Putamen (tissue), 1 donor: ENCODE results near the gene TBRG4.

Source experiments
- DNase-seq: peaks from one replicate; pipeline ENCODE4 v3.0.0-alpha.2; 2016; ENCODE audit warnings: low spot score

TBRG4 gene

DNA sequence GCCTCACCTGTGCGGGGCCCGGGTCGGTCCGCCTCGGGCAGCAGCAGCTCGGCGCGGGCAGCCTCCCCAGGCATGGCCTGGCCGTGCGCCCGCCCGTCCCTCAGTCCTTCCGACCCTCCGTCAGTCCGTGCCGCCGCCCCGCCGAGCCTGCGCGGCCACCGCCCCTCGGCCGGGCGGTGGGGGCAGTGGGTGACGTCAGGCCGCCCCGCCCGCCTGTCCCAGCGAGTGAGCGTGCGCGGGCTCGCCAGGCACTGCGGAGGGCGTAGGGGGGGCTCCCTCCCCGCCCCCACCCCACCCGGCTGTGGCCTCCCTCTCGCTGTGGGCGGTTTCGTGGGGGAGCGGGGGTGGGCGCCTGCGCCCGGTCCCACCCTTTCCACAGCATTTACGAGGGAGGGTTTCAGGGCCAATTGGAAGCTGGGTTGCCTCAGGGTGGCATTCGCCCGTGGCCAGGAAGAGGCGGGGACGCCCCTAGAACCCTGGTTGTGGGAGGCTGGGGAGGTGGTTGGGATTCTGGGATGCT lies 22.6 kb downstream of the TBRG4 start, which contains the start of gene NACAD:
TSS of gene NACAD (minus strand) at position 149 of the 520 bp plus-strand sequence. CDS start at position 74, 75 bp downstream.
- peak; percentile 96 for DNase-seq

DNA sequence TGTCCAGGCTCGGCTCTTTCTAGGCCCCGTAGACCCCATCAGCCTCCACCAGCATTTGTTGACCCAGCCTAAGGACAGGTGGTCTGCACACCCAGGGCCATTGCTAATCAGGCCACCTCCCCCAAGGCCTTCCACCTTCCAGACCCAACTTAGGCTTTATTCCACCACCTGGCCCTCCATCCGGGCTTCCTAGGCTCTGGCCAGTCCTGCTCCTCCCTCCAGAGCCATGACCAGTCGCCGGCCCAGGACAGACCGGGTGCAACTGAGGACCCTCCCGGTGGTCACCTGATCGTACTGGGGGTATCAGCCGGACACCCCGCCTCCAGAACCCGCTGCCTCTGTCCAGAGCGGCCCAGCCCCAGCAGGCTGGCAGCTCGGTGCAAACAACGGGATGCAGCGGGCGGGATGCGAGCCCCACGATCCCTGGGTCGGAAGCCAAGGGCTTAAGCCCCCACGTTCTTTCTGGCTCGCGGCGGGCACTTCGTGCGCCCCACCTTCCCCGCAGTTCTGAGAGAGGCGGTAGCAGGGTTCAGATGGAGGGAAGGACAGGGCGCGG lies 23.3 kb downstream of the TBRG4 start:
- DNase-seq, result no peak

DNA sequence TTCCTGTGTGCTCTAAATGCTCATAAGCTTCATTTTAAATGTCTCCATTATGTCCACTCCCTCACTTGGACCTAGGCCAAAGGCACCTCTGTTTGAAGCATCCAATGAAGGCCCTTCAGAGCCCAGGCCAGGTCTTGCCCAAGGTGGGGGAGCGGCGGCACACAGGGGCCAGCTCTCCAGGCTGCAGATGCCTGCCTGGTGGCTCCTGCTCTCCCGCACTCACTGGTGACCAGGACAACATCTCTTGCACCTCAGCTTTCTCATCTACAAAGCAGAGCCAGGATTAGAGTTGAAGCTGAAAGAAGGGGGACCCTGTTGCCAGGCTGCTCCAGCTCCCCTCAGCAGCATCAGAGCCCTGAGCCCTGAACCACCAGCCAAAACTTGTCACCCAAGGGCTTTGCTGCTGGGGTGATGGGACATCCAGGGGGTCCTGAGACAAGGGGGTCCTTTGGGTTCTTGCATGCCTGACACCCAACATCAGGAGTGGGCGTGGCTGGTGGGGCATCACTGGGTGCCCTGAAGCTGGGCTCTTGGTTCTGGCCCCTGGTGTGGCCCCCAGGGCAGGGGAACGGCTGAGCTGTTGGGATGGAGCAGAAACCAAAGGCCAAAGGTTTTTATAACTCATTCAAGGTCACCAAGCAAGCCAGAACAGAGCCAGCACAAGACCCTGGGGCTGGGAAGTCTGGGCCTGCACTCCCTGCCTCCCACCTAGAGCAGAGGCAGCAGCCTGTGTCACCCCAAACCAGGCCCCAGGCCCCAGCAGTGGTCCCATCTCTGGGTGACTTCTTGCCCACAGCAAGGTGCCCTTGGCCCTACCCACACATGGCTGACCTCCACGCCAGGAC lies 24.0 kb downstream of the TBRG4 start:
- no peak for DNase-seq

DNA sequence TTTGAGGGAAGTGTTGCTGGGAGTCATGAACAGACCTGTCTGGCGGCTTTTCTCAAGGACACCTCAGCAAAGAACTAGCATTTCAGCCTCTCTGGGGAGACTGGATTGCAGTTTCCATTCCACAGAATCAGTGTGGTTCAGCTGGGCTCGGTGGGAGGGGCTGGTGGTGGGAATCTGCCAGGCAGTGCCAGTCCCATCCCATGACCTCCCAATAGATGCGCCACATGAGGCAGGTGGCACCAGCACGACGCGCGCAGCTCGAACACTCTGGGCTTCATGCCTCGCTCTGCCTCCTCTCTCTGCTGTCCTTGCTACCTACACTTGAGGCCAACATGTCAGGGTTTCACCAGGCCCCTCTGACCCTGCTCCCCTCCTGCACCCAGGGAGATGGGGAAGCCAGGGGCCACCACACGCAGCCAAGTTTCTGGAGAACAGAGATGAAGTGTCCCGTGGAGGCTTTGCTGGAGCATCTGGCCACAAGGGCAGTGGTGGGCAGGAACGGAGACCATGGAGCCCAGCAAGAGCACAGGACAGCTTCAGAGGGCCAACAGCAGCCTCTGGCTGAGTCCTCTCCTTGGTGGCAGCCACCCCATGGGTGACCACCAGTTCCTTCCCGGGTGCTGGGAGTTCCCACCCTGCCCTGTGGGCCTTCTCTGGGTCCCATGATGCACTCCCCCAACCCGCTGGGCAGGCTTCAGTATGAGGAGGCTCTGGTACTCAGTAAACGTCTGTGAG lies 25.0 kb downstream of the TBRG4 start:
- DNase-seq, result peak; percentile 83

DNA sequence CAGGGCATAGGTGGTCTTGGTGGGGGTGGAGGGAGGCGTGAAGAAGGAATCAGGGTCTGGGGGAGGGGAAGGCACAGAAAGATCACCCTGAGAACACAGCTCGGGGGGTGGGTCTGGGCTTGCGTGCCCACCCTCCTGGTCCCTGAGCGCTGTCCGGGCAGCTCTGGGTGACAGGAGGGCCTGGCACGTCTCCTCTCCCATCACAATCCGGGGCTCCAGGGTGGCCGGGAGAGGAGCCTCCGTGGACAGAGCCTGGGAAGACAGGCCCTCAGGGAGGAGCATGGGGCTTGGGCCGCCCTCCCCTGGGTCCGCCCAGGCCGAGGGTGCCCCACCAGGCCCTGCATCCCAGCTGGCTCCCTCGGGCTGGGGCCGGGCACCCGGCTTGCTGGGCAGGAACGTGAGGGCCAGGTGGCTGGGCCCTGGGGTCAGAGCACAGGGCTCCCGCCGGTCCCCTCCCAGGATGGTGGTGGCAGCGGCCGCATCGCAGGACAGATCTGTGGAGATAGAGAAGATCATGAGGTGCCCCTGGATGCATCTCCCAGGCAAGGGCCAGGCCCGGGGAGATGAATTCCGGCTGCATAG lies 25.8 kb downstream of the TBRG4 start:
- DNase-seq, result no peak

DNA sequence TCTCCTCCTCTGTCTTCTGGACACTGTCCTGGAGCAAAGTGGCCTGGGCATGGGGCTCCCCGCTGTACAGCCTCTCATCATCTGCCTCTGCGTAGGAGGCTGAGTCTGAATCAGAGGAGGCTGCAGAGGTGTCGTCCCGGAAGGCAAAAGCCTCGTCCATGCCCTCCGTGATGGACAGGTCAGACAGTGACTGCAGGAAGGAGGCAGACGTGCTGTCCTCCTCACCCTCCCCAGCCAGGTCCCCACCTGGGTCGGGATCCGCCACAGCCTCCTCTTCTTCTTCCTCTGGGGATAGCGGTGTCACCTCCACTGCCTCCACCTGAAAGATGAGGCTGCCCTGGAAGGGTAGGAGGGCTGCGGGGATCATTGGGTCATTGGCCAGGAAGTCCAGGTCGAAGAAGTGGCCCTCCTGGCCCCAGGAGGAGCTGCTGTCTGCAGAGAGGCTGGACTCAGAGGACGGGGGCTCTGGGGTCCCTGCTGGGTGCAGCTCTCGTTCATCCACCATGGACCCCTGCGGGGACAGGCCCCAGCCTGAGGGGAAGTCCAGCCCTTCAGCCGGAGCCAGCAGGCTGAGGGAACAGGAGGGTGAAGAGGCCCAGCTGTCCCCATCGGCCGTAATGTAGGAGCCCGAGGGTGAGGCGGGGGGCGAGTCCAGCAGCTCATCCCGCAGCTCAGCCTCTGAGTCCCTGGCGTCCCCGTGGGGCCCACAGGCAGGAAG lies 26.4 kb downstream of the TBRG4 start:
- DNase-seq, result no peak

DNA sequence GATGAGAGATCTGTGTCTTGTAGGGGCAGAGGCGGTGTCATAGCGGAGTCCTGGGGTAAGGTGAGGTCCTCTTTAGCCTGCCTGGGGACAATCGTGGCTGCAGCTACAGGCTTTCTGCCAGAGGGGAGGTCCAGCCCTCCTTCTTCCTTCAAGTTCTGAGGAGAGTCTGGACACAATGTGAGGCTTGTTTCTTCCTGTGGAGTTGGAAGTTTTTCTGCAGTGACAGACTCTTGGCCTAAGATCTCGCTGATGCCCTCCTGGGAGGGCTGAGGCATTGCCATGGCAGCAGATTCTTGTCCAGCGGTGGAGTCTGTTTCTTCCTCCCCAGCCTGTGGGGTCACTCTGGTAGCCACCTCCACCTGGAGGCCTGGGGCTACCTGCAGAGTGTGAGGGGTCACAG lies 27.2 kb downstream of the TBRG4 start:
- no peak for DNase-seq

DNA sequence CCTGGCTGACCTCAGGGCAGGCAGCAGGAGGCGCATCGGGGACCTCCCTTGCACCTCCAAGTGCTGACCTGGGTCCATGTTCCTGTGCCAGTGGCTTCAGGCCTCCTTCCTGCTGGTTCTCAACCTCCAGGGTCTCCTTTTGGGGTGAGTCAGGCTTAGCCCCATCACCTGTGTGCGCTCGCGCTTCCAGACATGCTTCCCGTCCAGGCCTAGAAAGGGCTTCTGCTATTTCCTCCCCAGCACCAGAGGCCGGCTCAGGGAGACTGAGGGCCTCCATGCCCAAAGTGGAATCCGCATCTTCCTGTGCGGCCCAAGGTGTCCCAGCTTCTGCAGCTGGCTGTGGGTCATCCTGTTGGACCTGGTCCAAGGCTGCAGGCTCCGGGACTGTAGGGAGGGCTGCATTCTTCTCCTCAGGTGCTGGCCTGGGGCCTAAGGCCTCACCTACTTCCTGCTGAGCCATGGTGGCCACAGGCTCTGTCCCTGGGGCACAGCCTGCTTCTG lies 28.6 kb downstream of the TBRG4 start:
- no peak for DNase-seq

DNA sequence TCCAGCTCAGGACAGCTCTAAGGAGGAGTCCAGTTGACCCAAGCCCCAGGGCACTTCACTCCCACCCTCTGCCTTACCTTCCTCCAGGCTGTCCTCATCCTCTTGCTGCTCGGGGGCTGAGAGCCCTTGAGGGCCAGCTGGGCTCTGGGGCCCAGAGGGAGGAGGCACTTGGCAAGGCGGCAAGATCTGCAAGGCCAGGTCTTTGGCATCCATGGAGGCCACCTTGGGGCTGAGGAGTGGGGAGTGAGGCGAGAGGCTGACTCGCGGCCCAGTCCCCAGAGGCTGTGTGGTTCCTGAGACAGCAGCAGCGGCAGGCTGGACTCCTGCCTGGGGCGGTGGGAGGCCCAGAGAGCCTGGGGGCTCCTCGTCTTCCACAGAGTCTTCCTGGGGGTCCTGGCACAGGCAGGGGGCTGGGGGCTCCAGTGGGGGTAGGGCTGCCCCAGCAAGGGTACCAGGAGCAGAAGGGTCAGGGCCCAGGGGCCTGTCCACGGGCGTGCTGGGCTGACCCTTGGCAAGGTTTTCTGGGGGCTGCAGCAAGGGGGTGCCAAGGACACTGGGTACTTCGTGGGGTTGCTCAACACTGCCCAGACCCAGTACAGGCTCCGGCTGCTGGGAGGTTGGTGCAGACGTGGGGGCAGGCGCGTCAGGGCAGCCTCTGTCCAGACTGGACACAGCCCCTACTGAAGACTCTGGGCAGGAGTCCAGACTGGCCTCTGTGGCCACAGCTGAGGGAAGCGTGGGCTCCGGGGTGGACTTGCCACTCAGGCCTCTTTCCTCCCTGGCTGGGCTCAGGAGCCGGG lies 29.3 kb downstream of the TBRG4 start:
- peak; percentile 83 for DNase-seq

DNA sequence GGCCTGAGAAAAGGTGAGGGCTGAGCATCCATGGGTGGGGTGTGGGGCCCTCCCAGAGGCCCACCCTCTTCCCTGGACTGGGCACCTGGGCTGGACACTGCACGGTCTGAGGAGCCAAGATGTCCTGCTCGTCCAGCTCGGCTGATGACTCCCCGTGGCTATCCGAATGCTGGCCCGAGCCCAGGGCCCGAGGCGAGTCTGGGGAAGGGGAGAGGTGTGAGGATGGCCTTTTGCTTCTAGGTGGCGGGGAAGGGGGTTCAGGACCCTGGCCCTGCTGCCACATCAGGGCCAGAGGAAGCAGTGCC lies 29.9 kb downstream of the TBRG4 start:
- DNase-seq, result no peak

DNA sequence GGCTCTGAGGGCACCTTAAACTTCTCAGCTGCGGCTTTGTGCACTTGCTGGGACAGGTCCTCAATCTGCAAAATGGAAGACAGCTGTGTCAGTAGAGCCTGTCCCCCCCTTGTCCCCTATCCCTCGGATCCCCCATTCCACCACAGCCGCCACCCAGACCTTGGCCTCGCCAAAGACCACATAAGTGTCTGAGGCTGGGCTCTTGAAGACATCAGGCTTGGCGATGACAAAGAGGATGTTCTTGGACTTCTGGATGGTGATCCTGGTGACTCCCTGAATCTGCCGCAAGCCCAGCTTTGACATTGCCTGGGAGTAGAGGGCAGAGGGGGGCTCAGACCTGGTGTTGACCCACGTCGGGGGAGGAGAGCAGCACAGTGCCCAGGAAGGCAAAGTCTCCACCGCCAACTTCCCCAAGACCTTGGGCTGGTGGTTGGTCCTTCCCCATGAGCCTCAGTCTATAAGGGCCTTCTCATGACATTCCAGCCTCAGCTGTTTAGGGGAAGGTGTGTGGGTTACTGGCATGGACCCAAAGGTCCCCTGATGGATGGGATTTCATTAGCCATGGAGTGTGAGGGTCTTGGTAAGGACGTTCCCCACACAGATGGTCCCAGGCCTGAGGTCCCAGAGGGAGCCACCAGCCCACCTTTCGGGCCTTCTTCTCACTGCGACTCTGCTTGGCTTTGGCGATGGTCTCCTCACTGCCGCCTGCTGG lies 30.4 kb downstream of the TBRG4 start:
- no peak for DNase-seq

DNA sequence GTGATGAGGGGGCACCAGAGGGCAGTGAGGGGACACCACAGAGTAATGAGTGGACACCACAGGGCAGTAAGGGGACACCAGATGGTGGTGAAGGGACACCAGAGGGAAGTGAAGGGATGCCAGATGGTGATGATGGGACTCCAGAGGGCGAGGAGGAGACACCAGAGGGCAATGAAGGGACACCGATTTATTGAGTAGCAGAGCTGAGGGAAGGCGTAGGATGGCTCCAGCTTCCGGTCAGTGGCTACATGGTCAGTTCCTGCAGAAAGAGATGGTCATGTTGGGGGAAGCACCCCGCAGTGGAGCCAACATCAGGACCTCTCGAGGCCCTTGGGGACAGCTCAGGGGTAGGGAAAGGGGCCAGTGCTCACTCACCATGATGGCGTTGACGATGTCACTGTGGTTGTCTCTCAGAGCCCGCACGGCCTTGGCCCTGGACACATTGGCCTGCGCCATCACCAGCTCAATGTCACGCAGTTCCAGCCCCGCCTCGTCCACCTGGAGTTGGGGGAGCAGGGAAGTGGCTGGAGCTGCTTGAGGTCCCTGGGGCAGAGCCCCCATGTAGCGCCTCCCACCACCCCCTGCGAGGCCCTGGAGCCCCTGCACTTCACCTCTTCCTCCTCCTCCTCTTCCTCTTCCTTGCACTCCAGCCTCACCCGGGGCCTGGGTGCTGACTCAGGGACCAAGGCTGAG lies 31.1 kb downstream of the TBRG4 start:
- no peak for DNase-seq

DNA sequence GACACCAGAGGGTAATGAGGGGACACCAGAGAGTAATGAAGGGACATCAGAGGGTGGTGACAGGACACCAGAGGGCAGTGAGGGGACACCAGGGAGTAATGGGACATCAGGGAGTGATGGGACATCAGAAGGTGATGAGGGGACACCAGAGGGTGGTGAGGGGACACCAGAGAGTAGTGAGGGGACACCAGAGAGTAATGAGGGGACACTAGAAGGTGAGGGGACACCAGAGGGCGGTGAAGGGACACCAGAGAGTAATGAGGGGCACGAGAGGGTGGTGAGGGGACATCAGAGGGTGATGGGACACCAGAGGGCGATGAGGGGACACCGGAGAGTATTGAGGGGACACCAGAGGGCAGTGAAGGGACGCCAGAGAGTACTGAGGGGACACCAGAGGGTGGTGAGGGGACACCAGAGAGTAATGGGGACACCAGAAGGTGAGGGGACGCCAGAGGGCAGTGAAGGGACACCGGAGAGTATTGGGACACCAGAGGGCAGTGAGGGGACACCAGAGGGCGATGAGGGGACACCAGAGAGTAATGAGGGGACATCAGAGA lies 33.3 kb downstream of the TBRG4 start:
- DNase-seq, result no peak

DNA sequence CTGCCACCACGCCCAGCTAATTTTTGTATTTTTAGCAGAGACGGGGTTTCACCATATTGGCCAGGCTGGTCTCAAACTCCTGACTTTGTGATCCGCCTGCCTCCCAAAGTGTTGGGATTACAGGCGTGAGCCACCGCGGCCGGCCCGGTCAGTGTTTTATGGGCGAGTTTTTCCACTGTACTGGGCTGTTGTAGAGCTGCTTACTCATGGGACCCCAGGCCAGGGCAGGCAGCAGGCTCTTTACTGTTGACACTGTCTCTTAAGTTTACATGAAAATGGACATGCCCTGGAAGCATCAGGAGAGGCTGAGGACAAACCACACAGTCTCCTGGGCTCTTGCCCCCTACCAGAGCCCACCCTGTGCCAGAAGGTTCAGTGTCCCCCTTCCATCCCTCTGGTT lies 33.9 kb downstream of the TBRG4 start:
- no peak for DNase-seq

DNA sequence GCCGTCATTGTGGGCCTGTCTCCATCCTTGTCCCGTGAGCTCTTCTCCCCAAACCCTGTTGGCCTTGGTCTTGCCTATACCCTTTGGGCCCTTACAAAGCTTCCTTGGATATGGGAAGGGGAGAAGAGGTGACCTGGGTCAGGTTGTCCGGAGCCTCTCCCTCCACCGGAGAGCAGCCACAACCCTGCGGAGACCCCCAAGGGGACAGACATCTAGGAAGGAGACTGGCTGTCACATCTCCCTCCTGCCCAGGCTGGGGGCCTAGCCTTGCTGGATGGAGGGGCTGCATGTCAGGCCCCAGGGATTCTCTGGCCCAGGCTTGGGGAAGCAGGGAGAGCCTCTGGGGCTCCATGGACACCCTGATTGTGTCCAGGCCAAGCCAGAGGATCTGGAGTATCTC lies 34.6 kb downstream of the TBRG4 start:
- DNase-seq, result no peak

DNA sequence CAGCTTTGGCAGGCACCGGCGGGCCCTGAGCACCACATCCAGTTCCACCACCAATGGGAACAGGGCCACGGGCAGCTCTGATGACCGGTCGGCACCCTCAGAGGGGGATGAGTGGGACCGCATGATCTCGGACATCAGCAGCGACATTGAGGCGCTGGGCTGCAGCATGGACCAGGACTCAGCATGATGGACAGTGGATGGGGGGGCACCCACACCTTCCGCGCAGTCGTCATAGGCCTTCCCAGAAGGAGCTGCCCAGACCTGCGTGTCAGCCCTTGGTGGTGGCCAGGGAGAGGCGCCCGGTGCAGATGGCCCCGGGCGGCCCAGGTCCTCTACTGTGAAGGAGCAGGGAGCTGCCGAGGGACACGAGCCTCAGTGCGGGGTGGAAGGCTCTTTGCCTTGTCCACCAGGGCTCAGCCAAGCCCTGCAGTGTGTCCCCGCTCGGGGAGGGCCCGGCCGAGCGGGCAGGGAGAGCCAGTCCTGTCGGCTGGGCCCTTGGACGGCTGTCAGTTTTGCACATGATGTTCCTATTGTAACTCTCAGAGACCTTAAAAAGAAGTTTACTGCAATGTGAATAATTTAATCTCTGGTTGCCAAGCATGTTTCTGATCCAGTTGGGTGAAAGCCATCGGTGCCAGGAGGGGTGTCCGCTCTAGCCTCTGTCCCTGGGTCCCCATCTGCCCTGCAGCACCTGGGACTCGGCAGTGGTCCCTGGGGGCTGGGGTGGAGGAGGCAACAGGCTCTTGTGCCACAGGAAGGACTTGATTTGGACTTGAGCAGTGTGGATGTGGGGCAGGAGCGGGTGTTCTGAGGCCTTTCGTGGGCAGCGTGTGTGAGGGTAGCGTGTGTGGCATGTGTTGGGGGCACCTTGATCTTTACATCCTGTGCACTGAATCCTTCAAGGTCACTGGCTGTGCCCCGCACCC lies 35.4 kb downstream of the TBRG4 start:
- no peak for DNase-seq

DNA sequence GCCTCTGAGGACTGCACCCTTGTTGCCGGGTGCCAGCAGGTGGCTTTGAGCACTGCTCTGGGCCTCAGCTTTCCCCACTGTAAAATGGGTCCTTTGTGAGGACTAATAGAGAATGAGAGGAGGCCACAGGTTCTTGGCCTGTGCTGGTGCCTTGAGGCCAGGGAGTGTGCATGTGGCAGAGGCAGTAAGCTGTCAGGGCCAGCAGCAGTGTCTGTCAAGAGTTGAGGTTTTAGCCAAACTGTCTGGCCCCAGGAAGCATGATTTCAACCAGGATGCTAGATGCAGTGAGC lies 36.2 kb downstream of the TBRG4 start:
- DNase-seq, result no peak
